GM19043 (cell line): ENCODE measurements around the gene CD53.

Experiments used
- ATAC-seq: cut with Tn5 transposase; IDR thresholded peaks from one replicate; pipeline ENCODE4 v1.9.1; 2021; ENCODE audit warnings: low read depth; ENCODE audit not compliant: unreplicated experiment

The CD53 gene

GRCh38 chr1:110875216-110875731 is 2.3 kb downstream of the CD53 start:
- peak; percentile 41 for ATAC-seq

GRCh38 chr1:110876748-110877341 is 3.9 kb downstream of the CD53 start:
- ATAC-seq, result no peak

GRCh38 chr1:110877364-110877763 is 4.4 kb downstream of the CD53 start:
- ATAC-seq, result no peak

- no peak for ATAC-seq
These were observed 4.8 kb downstream of the CD53 start for GRCh38 chr1:110877776-110878175.

GRCh38 chr1:110878591-110878990 is 5.6 kb downstream of the CD53 start:
- no peak for ATAC-seq

GRCh38 chr1:110878993-110879392 is 6.0 kb downstream of the CD53 start:
- ATAC-seq, result no peak

- peak; percentile 62 for ATAC-seq
These were observed 7.0 kb downstream of the CD53 start for GRCh38 chr1:110879758-110880606.

- ATAC-seq, result no peak
These were observed 7.9 kb downstream of the CD53 start for GRCh38 chr1:110880708-110881374.

- no peak for ATAC-seq
These were observed 15.1 kb downstream of the CD53 start for GRCh38 chr1:110888049-110888448.

- ATAC-seq, result no peak
These were observed 15.7 kb downstream of the CD53 start for GRCh38 chr1:110888641-110889040.

- ATAC-seq, result no peak
These were observed 17.7 kb downstream of the CD53 start for GRCh38 chr1:110890474-110891196.

- no peak for ATAC-seq
These were observed 21.1 kb downstream of the CD53 start for GRCh38 chr1:110893908-110894490.

GRCh38 chr1:110896090-110896489 is 23.1 kb downstream of the CD53 start:
- no peak for ATAC-seq

- ATAC-seq, result no peak
These were observed 24.7 kb downstream of the CD53 start for GRCh38 chr1:110897681-110898080.

GRCh38 chr1:110898734-110899457 is 25.9 kb downstream of the CD53 start:
- ATAC-seq, result no peak

- ATAC-seq, result no peak
These were observed 26.5 kb downstream of the CD53 start for GRCh38 chr1:110899458-110899843.

GRCh38 chr1:110902820-110903463 is 30.0 kb downstream of the CD53 start:
- no peak for ATAC-seq

- no peak for ATAC-seq
These were observed 31.0 kb downstream of the CD53 start for GRCh38 chr1:110903853-110904500.

- ATAC-seq, result no peak
These were observed 39.8 kb downstream of the CD53 start for GRCh38 chr1:110912784-110913183.
